ENCODE measurements around the gene PRKAG2.
"Not testable (repeated sequence)": the region's sequence is repeated elsewhere in the genome, so short reads cannot be mapped to it uniquely, and the experiment has no call there.

PRKAG2 gene

GRCh38 chr7:151784853-151785680, 91.8 kb downstream of the PRKAG2 start:
- no peak for TF ChIP-seq CTCF (IDR thresholded peaks at IDR 0.05)
- no peak for DNase-seq (ENCODE audit: low spot score)
- Histone ChIP-seq H3K4me3 (no peak overlapping the region), H3K27ac (no peak overlapping the region)

DNA sequence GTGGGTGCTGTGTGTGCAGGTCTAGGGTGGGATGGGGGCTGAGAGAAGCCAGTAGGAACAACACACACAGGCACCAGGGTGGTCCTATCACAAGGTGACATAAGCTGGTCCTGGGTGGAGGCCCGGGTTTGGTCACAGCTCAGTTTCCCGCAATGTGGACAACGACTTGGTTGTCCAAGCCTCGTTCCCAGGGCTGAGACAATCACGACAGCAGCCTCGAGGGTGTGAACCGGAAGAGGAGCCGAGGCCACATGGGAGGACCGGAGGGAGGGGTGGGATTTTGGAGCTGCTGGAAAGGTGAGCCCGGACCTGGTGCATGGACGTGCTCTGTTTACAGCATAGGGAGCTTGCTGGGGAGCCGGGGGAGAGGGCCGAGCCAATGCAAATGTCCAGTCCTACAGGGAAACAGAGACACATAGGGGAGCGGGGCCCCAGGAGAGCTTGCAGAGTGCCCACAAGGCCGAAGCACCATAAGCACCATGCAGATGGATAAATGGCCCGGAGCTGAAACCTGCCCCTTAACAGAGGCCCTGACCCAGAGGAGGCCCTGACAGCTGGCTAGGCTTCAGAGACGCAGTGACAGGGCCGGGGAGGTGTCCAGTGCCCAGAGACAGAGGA, 92.8 kb downstream of the PRKAG2 start:
- Histone ChIP-seq H3K27ac (no peak overlapping the region), H3K4me3 (no peak overlapping the region)
- TF ChIP-seq CTCF (IDR thresholded peaks at IDR 0.05): no peak
- no peak for DNase-seq (ENCODE audit: low spot score)

- Histone ChIP-seq H3K27ac (peak overlapping the region in 1 of 2 donors; percentile 25), H3K4me3 (peak overlapping the region; percentile 67)
- DNase-seq (ENCODE audit: low spot score): no peak
- TF ChIP-seq CTCF (IDR thresholded peaks at IDR 0.05): peak; percentile 87
Observed at GRCh38 chr7:151782598-151783448, 94.1 kb downstream of the PRKAG2 start.

DNA sequence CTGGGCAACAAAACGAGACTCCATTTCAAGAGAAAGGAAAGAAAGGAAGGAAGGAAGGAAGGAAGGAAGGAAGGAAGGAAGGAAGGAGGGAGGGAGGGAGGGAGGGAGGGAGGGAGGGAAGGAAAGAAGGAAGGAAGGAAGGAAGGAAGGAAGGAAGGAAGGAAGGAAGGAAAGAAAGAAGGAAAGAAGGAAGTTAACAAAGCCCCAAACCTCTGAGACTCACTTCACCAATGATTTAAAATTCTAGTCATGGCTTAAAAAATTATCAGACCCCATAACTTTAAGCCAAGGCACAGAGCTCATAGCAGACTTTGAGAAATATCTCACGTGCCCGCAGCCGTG, 94.7 kb downstream of the PRKAG2 start:
- DNase-seq (ENCODE audit: low spot score); H3K27ac ChIP-seq; H3K4me3 ChIP-seq: not testable (repeated sequence)

DNA sequence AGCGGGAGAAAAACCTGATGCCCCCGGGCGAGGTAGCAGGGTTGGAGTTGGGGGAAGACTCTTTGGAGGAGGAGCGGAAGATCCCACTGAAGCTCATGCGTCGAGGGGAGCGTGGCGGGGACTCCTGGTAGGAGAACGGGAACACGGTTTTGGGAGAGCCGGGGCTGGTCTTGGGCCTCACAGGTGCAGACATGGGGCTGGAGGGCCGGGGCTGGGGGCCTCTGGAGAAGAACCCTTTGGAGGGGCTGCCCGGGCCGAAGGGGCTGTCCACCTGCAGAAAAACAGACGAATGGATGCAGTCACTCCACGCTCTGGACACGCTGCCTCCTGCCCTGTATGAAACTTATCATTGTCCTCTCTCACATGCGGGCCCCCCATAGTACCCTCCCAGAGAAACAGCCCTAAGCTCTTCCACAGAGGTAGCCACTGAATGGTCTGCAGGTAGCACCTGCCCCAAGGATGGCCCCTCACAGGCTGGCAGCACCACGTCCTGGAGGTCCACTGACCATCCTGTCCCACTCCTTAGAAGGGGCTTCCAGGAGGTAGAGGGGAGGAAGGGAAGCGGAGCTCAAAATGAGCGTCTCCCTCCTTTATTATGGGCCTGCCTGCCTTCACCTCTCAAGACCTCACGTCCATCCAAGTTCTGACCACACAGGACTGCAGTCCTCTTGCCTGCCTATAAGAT, 95.6 kb downstream of the PRKAG2 start:
- no peak overlapping the region for H3K4me3 ChIP-seq
- no peak for TF ChIP-seq CTCF (IDR thresholded peaks at IDR 0.05)
- no peak for DNase-seq (ENCODE audit: low spot score)
- H3K27ac ChIP-seq: no peak overlapping the region

GRCh38 chr7:151780631-151781030, 96.3 kb downstream of the PRKAG2 start:
- no peak for TF ChIP-seq CTCF (IDR thresholded peaks at IDR 0.05)
- DNase-seq (ENCODE audit: low spot score): no peak
- H3K4me3 ChIP-seq: no peak overlapping the region
- H3K27ac ChIP-seq: no peak overlapping the region

DNA sequence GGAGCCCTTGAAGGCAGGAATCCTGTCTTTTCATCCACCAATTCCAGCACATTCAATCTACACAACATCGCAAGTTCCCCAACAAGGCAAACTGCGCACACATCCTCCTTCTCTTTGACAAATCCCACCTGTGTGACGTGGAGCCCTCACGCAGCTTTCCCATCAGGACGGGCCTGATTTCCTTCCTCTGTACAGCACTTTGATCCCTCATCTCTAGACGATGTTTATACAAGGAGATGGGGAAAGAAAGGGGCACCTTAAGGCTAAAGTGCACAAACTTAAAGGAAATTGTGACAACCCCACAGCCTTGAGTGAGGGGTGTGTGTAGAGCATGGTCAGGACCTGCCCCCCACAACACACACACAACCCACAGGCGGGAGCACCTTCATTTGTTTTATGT, 97.2 kb downstream of the PRKAG2 start:
- no peak for DNase-seq (ENCODE audit: low spot score)
- H3K27ac ChIP-seq: no peak overlapping the region
- no peak for TF ChIP-seq CTCF (IDR thresholded peaks at IDR 0.05)
- H3K4me3 ChIP-seq: no peak overlapping the region

All from coronary artery (tissue), 2 donors.